ENCODE measurements around the gene CCL28. TPM values are rescaled to one million over a fixed set of nuclear protein-coding genes. Genes with fewer than 3 reads are reported as not detected.

The CCL28 gene
- total and polyA plus RNA-seq, 2 donors (not counting 1 experiment from before 2014, with no cell fraction given): 1.1 to 2.0 TPM

DNA sequence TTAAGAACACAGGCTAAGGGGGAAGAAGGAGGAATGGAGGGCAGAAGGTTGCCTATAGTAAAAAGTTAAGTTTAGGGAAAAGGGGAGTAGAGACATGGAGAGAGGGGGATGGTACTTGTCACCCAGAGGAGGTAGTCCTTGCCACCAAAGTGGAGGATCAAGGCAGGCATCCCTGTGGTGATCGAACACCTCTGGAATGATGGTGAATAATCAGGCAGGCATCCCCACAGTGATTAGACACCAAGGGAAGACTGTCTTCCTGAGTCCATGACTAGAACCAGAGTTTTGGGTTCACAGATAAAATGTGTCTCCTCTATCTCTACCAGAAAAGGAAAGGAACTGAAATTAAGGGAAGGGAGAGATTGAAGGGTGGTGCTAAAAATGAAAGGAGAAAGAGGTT is 79.8 kb downstream of the CCL28 start:
- no peak overlapping the region for H3K4me3 ChIP-seq (replicated peaks in 1 of 4; ENCODE audit: control extremely low read depth in 1 of 4, insufficient read depth in 1 of 4, low read depth in 3 of 4, low read length in 4 of 4)
- no peaks in the 10 kb centered on the region for H3K4me1 ChIP-seq (ENCODE audit: control insufficient read depth, extremely low read depth, insufficient read depth, low read length)
- no peak overlapping the region for H3K4me2 ChIP-seq (ENCODE audit: extremely low read depth, insufficient read depth, low read length)
- no peak for DNase-seq (ENCODE audit: low read depth in 2 of 2)
- H3K27me3 ChIP-seq (ENCODE audit: control insufficient read depth, insufficient read depth, low read length): no peaks in the 10 kb centered on the region
- no peaks in the 10 kb centered on the region for H3K79me2 ChIP-seq (ENCODE audit: control insufficient read depth, insufficient read depth, low read length)
- TF ChIP-seq, protein P1, sequence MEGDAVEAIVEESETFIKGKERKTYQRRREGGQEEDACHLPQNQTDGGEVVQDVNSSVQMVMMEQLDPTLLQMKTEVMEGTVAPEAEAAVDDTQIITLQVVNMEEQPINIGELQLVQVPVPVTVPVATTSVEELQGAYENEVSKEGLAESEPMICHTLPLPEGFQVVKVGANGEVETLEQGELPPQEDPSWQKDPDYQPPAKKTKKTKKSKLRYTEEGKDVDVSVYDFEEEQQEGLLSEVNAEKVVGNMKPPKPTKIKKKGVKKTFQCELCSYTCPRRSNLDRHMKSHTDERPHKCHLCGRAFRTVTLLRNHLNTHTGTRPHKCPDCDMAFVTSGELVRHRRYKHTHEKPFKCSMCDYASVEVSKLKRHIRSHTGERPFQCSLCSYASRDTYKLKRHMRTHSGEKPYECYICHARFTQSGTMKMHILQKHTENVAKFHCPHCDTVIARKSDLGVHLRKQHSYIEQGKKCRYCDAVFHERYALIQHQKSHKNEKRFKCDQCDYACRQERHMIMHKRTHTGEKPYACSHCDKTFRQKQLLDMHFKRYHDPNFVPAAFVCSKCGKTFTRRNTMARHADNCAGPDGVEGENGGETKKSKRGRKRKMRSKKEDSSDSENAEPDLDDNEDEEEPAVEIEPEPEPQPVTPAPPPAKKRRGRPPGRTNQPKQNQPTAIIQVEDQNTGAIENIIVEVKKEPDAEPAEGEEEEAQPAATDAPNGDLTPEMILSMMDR (conservative IDR thresholded peaks at IDR 0.05 in 1 of 2, IDR thresholded peaks at IDR 0.05 in 1 of 2; ENCODE audit: low read depth in 1 of 2, low read length in 2 of 2): no peak
- no peak for TF ChIP-seq EZH2 (IDR thresholded peaks at IDR 0.05; ENCODE audit: low read length, missing control alignments)
- H3K27ac ChIP-seq (ENCODE audit: insufficient read depth, low read length): no peak overlapping the region
- no peak overlapping the region for H2AFZ ChIP-seq (ENCODE audit: low read length)
- H3K36me3 ChIP-seq (ENCODE audit: control insufficient read depth, insufficient read depth, low read length): no peaks in the 10 kb centered on the region
- H3K9me3 ChIP-seq (ENCODE audit: control insufficient read depth, insufficient read depth, low read depth, low read length): no peaks in the 10 kb centered on the region
- H4K20me1 ChIP-seq (ENCODE audit: control insufficient read depth, extremely low read depth, insufficient read depth, low read length): no peaks in the 10 kb centered on the region
- H3K9ac ChIP-seq (ENCODE audit: insufficient read depth, low read length): no peak overlapping the region

Other genes with a start within 250 kb of the CCL28 start
- 7.7 and 14.7 TPM in 2 replicates for gene NIM1K, start 220.2 kb downstream of the CCL28 start, total RNA-seq
- gene NIM1K, start 220.2 kb downstream of the CCL28 start, polyA plus RNA-seq: 1.7 and 1.8 TPM in 2 replicates
- 93.2 and 253 TPM in 2 replicates for gene HMGCS1, start 99.0 kb downstream of the CCL28 start, total RNA-seq
- 118 and 203 TPM in 2 replicates for gene HMGCS1, start 99.0 kb downstream of the CCL28 start, polyA plus RNA-seq
- 16.9 and 24.3 TPM in 2 replicates for gene TMEM267, start 71.5 kb upstream of the CCL28 start, total RNA-seq
- gene TMEM267, start 71.5 kb upstream of the CCL28 start, polyA plus RNA-seq: 12.1 and 21.2 TPM in 2 replicates
- gene C5orf34, start 102.8 kb upstream of the CCL28 start, total RNA-seq: 2.6 and 4.1 TPM in 2 replicates
- 2.9 and 4.8 TPM in 2 replicates for gene C5orf34, start 102.8 kb upstream of the CCL28 start, polyA plus RNA-seq
- gene PAIP1, start 144.7 kb upstream of the CCL28 start, total RNA-seq: 85.4 and 110 TPM in 2 replicates
- gene PAIP1, start 144.7 kb upstream of the CCL28 start, polyA plus RNA-seq: 101 and 120 TPM in 2 replicates
- 90.1 and 115 TPM in 2 replicates for gene NNT, start 190.8 kb upstream of the CCL28 start, total RNA-seq
- 53.2 and 65.7 TPM in 2 replicates for gene NNT, start 190.8 kb upstream of the CCL28 start, polyA plus RNA-seq

Data from fibroblast of lung (primary cell).